ENCODE measurements around the gene C2orf76.

C2orf76 gene

DNA sequence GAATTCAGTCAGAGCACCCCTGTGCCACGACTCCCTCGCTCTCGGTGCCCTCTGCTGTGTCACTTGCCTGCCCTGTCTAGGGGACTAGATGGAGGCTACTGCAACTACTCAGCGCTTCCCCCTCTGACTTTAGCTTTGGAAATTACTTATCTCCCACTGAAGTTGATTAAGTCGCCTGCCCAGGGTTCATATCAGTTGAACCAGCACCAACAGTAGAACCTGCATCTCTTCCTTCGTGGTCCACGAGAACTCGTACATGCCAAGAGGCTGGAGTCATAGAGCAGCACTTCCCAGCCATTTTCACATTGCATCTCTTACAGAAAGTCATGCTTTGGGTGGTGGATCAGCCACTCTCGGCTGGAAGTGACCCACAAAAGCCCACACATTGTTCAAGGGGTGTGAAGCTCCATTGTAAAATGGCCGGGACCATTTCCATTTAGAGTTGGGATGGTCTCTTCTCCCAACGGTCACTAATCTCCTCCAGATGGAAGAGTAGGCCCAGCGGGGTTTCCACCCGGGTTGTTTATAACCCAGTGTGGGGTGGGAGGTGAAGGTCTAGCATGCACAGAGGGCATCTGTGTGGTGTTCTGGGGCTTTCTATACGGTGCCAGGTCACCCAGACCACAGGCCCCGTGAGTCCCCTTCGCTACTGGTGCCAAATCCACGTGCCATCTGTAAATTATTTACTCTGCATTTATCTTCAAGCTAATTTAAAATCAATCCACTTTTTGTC lies 105.0 kb downstream of the C2orf76 start:
- DNase-seq, result peak in 1 of 2 experiments; percentile 2

GRCh38 chr2:119260646-119261492 lies 105.8 kb downstream of the C2orf76 start:
- peak in 1 of 2 experiments; percentile 34 for DNase-seq

DNA sequence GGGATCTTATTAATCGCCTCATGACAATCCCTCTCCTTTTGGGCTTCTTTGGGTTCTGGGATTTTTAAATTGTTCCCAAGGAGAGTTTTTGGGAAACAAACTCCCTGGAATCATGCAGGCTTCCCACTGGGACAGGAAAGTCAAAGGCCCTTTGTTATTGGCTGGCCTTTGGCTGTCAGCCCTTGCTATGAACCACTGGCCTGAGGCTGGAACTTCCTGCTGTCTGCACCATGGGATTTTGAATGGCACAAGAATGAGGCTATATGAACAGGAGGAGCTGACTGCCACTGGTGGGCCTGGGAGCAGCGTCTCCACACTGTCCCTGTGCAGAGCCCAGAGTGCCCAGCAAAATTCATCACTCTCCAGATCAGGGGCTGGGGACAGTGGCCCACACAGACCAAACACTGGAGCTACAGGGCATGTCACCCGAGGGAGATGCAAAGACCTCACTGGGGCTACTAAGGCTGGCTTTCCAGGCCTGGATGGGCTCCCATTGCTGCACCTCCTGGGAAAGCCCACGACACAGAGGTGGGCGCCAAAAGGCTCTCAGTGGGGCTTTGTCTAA lies 107.3 kb downstream of the C2orf76 start:
- DNase-seq, result no peak

DNA sequence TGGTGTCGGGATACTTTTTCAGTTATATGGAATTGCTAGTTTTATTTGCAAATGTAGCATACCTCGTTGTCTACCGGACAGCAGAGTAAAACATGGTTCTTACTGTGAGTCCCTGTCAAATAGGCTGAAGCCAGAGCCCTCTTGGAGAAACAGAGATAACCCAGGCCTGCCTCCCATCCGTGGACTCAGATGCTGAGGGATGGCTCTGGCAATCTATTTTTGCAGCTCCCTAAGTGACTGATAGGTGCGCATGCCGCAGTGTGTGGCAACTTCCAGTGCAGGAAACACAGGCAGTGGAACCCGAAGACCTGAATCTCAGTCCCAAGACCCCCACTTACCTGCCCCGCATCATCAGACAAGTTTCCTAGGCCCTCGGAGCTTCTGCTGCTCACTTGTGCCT lies 109.4 kb downstream of the C2orf76 start:
- no peak for DNase-seq

GRCh38 chr2:119256582-119256921 lies 110.1 kb downstream of the C2orf76 start:
- no peak for DNase-seq

- DNase-seq, result peak; percentile 52 to 69
Measured at GRCh38 chr2:119255760-119256581, 110.7 kb downstream of the C2orf76 start.

DNA sequence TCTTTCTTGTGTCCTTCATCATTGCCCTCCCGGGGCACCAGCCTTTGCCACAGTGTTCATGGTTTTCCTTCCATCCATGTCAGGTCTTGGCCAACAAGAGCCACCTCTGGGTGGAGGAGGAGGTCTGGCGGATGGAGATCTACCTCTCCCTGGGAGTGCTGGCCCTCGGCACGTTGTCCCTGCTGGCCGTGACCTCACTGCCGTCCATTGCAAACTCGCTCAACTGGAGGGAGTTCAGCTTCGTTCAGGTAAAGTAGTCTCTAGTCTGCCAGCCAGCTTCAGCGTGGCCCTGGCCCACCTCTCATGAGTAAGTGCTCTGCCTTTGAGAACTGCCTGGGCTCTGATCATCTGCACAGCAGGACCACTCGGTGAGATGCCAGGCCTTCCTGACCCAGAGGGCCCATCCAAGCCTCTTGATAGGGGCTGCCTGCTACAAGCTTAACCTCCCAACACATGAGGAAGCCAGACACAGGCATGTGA lies 112.0 kb downstream of the C2orf76 start:
- no peak for DNase-seq

GRCh38 chr2:119253760-119254600 lies 112.7 kb downstream of the C2orf76 start:
- no peak for DNase-seq

DNA sequence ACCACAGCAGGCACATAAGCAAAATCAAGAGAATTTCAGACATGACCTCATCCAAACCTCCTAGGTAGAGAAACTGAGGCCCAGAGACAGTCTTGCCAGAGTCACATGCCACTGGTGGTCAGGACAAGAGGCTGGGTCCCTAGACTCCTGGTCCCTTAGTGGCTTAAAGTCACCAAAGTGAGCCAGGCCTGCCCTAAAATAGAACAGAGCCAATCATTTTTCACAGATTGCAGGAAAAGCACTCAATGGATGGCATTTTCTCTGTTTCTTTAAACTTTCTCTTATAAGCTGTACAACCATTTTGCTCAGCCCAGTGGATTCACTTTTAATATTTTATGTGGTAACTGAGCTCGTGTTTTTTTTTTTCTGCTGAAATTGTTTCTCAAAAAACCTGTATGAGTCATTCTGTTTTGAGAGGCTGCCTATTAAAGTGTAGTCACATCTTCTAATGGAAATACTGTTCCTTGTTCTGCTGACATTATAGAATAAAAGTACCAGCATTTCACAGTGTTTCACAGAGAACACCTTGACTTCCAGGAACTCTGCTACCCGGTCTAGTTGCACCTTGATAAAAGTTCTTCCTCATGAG lies 113.4 kb downstream of the C2orf76 start:
- DNase-seq, result no peak
